ENCODE data around the gene MYCBPAP.

DNA sequence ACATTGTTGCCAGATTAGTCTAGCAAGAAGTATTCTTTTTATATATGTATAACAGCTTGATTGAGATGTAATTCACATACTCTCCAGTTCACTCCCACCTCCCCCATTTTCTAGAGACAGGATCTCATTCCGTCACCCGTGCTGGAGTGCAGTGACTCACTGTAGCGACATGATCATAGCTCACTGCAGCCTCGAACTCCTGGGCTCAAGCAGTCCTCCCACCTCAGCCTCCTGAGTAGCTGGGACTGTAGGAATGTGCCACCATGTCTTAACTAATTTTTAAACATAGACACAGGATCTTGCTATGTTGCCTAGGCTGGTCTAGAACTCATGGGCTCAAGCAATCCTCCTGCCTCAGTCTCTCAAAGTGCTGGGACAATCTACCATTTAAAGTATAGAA is 32.9 kb upstream of the MYCBPAP start:
- TF ChIP-seq, protein P1, sequence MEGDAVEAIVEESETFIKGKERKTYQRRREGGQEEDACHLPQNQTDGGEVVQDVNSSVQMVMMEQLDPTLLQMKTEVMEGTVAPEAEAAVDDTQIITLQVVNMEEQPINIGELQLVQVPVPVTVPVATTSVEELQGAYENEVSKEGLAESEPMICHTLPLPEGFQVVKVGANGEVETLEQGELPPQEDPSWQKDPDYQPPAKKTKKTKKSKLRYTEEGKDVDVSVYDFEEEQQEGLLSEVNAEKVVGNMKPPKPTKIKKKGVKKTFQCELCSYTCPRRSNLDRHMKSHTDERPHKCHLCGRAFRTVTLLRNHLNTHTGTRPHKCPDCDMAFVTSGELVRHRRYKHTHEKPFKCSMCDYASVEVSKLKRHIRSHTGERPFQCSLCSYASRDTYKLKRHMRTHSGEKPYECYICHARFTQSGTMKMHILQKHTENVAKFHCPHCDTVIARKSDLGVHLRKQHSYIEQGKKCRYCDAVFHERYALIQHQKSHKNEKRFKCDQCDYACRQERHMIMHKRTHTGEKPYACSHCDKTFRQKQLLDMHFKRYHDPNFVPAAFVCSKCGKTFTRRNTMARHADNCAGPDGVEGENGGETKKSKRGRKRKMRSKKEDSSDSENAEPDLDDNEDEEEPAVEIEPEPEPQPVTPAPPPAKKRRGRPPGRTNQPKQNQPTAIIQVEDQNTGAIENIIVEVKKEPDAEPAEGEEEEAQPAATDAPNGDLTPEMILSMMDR (IDR thresholded peaks at IDR 0.05) = no peak
- TF ChIP-seq POLR2A (IDR thresholded peaks at IDR 0.05) = no peak

Measured in testis (tissue), 2 donors.